CD4-positive, alpha-beta T cell treated with Interferon alpha-2 for 1 hour (primary cell): ENCODE data around the gene CYP46A1.

ENCODE experiments used
- DNase-seq, 2 donors: peaks; one replicate each; pipeline ENCODE4 v3.0.0-alpha.2; 2020 to 2022

The CYP46A1 gene

DNA sequence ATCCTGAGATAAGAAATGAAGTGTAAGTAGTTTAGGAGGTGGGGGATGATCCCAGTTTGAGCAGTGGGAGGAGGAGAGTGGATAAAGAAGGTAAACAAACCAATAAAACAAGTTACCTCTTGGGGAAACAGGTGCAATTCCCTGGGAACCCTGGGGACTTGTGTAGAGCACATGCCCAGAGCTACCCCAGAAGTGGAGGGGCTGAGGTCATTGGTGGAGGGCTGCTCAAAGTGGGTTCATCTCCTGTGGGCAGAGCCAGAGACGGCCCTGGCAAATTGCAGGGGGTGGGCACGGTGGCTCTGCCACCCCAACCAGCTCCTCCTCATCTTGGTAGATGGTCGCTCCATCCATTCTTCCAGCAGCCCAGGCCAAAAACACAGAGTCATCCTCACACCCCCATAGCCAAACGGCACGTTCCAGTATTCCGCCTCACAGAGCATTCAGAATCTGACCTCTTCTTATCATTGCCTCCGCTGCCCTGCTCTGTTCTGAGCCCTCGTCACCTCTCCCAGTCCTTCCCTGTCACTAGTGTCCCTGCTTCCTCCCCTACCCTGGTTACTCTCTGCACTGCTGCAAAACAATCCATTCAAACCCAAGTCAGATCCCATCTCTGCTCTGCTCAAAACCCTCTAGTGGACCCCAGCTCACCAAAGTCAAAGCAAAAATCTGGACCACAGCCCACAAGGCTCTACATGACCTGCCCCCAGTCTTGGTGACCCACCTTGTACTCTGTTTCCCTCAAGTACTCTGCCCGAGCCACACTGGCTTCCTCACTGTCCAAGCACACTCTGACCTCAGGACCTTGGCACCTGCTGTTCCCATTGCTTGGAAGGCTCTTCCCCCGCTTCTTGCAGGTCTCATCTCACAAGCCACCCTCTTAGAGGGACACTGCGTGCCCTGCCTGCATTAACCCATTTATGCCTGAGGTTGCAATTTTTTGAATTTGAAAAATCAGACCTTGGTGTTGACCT lies 5.5 kb downstream of the CYP46A1 start:
- DNase-seq, result no peak

- no peak for DNase-seq
Observed at GRCh38 chr14:99690636-99691035, 6.5 kb downstream of the CYP46A1 start.

DNA sequence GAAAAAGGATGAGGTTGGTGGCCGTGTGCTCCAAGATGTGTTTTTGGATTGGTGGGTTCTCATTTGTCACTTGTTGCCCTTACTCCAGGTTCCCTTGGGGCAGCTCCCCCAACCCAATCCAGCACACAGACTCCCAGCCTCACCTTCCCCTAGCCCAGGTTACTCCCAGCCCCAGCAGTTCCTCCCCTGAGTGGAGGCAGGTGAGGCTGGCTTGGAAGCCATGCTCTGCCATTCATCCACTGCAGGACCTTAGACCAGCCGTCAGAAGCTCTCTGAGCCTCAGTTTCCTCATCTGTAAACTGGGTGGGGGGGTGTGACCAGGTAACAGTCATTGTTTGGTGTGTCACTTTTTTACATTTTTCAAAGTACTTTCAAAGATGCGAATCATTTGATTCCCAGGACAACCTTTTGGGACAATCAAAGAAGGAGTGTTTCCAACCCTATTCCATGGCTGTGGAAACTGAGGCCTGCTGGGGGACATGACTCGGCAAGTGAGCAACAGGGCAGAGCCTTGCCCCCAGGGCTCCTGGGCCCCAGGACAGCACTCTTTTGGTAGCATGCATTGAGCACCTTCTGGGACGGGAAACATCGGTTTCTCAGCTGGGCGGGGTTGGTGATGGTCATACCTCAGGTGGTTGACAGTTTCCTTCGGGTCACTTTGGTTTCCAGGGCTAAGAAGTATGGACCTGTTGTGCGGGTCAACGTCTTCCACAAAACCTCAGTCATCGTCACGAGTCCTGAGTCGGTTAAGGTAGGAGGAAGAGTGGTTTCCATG lies 7.2 kb downstream of the CYP46A1 start:
- DNase-seq, result no peak

DNA sequence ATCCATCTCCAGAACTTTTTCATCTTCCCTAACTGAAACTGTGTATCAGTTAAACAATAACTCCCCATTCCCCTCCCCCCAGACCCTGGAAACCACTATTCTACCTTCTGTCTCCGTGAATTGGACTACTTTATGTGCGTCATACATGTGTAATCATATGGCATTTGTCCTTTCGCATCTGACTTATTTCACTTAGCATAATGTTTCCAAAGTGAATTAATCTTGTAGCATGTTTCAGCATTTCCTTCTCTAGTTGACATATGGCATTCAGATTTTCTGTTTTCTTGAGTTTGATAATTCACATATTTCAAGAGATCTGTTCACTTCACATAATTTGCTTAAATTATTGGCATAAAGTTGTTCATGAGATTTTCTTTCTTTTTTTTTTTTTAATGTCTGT lies 9.8 kb downstream of the CYP46A1 start:
- no peak for DNase-seq

- no peak for DNase-seq
Observed at GRCh38 chr14:99696929-99697328, 12.8 kb downstream of the CYP46A1 start.

- no peak for DNase-seq
Observed at GRCh38 chr14:99698236-99698635, 14.1 kb downstream of the CYP46A1 start.

GRCh38 chr14:99698642-99699041 lies 14.5 kb downstream of the CYP46A1 start:
- DNase-seq, result no peak

GRCh38 chr14:99699085-99699760 lies 15.1 kb downstream of the CYP46A1 start:
- DNase-seq, result no peak

GRCh38 chr14:99699861-99700260 lies 15.8 kb downstream of the CYP46A1 start:
- DNase-seq, result no peak

- no peak for DNase-seq
Observed at GRCh38 chr14:99700379-99700778, 16.3 kb downstream of the CYP46A1 start.

GRCh38 chr14:99701260-99701659 lies 17.2 kb downstream of the CYP46A1 start:
- no peak for DNase-seq

GRCh38 chr14:99702115-99702514 lies 18.0 kb downstream of the CYP46A1 start:
- DNase-seq, result no peak

DNA sequence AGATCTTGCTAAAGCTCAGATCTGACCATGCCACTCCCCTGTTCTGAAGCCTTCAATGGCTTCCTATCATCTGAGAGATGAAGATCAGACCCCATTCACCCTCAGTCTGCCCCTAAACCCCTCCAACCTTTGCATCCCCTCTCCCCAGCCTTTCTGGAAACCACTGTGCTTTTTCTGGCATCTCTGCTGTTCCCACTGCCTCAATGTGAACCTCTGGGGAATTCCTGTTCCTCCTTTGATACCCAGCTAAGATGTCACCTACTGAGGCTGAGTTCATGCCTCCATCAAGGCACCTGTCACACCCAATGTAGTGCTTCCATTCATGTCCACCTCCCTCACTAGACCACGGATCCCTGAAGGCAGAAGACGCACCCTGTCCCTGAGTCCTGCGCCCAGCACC lies 19.3 kb downstream of the CYP46A1 start:
- DNase-seq, result no peak

GRCh38 chr14:99704037-99704436 lies 19.9 kb downstream of the CYP46A1 start:
- DNase-seq, result no peak

GRCh38 chr14:99706107-99706900 lies 22.2 kb downstream of the CYP46A1 start:
- DNase-seq, result no peak

DNA sequence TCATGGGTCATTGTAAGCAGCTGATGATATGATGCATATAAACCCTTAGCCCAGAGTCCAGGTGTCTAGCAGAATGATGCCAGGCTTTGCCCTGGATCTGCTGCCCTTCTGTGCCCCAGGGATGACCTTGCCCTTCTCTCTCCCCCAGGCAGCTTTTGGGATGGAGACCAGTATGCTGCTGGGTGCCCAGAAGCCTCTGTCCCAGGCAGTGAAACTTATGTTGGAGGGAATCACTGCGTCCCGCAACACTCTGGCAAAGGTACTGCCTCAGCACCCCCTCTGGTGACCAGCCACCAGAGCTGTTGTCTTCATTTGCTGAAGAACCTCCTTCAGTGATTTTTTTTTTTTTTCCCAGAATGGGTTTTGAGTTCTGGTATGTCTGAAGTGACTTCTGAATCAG lies 23.3 kb downstream of the CYP46A1 start:
- DNase-seq, result no peak

GRCh38 chr14:99707921-99708320 lies 23.8 kb downstream of the CYP46A1 start:
- DNase-seq, result no peak

DNA sequence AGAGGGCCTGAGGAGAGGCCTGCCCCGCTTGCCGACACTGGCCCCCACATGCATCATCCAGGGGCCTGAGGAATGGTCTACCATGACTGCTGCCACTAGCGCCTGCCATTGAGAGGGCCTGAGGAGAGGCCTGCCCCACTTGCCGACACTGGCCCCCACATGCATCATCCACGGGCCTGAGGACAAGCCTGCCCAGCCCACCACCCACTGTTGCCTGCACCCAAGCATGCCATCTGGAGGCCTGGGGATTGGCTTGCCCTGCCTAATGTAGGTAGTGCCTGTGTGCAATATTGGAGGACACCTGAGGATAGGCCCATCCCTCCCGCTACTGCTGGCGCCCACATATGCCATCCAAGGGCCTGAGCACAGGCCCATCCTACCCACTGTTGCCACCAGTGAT lies 24.4 kb downstream of the CYP46A1 start:
- DNase-seq, result no peak

DNA sequence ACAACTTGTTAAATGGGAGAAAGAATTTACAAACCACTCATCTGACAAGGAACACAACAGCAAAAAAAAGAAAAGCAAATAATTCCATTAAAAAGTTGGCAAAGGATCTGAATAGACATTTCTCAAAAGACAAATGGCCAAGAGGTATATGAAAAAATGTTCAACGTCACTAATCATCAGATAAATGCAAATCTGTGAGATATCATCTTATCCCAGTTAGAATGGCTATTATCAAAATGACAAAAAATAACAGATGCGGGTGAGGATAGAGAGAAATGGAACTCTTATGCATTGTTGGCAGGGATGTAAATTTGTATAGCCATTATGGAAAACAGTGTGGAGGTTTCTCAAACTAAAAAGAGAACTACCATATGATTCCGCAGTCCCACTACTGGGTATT lies 29.9 kb downstream of the CYP46A1 start:
- no peak for DNase-seq

GRCh38 chr14:99715266-99716000 lies 31.3 kb downstream of the CYP46A1 start:
- DNase-seq, result no peak

DNA sequence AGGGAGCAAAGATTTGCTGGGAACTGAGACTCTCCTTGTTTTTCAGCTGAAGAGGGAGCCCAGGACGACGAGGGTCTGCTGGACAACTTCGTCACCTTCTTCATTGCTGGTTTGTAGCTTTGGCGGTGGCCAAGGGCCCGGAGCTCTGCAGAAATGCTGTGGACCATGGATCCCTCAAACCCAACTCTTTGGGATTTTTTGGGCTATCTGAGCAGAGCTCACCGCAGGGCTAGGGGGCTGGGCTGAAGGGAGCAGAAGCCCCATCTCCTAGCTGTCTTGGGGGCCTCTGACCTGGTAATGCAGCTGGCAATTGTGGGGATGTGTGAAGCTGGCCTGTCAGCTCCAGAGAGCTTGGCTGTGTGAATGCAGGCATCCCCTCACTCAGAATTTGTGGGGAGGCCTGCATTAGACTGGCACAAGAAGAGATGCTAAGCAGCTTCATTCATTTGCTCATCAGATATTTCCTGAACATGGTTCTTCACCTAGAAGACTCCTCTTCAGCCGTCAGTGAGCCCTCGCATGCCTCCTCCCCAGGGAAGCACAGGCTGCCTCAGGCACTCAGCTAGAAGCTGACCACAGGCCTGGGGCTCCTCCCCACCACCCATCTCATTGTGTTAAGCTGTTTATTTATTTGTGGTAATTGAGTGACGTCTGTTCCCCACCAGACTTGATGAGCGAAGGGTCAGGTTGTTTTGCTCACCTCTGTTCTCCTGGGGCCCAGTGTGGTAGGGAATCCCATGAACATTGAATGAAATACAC lies 32.2 kb downstream of the CYP46A1 start:
- no peak for DNase-seq
